Right renal cortex interstitium (tissue), 3 donors: ENCODE measurements around the gene NEK5. TPM values are rescaled to one million over a fixed set of nuclear protein-coding genes. Genes with fewer than 3 reads are reported as not detected.

Experiments
- DNase-seq, 3 donors: peaks; one replicate each; pipeline ENCODE4 v3.0.0-alpha.2; 2013; ENCODE audit warnings: low read depth in 3 of 3, low spot score in 2 of 3
- polyA plus RNA-seq, 3 donors: library from polyadenylated mRNA; unstranded; fragments of 120-200 nt; gene quantifications; one replicate each; pipeline ENCODE4 v1.2.1, GENCODE V29; 2013; ENCODE audit not compliant: insufficient read length in 3 of 3

The NEK5 gene
- polyA plus RNA-seq, 3 donors = 3.0 to 4.1 (median 3.3) TPM

DNA sequence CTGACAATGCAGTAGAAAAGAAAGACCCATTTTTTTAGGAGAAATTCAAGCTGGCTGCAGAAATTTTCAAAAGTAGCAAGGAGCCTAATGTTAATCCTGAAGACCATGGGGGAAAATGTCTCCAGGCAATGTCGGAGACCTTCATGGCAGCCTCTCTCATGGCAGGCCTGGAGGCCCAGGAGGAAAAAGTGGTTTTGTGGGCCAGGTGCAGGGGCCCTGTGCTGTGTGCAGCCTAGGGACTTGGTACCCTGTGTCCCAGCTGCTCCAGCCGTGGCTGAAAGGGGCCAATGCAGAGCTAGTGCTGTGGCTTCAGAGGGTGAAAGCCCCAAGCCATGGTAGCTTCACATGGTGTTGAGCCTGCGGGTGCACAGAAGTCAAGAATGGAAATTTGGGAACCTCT, 112.6 kb downstream of the NEK5 start:
- no peak for DNase-seq

DNA sequence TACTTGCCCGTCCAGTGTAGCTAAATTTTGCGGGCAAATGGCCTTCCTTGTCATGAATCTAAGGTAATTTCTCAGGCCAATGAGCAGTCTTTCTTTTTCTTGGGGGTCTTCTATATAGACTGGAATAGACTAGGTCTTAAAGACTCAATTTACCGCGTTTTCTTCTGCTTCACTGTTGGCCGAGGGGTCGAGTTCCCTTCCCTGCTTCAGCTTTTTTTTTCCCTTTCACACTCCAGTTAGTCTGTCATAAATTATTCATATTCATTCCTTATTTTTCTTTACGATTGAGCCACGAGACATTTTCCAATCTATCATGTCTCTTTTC, 116.4 kb downstream of the NEK5 start:
- DNase-seq = no peak

DNA sequence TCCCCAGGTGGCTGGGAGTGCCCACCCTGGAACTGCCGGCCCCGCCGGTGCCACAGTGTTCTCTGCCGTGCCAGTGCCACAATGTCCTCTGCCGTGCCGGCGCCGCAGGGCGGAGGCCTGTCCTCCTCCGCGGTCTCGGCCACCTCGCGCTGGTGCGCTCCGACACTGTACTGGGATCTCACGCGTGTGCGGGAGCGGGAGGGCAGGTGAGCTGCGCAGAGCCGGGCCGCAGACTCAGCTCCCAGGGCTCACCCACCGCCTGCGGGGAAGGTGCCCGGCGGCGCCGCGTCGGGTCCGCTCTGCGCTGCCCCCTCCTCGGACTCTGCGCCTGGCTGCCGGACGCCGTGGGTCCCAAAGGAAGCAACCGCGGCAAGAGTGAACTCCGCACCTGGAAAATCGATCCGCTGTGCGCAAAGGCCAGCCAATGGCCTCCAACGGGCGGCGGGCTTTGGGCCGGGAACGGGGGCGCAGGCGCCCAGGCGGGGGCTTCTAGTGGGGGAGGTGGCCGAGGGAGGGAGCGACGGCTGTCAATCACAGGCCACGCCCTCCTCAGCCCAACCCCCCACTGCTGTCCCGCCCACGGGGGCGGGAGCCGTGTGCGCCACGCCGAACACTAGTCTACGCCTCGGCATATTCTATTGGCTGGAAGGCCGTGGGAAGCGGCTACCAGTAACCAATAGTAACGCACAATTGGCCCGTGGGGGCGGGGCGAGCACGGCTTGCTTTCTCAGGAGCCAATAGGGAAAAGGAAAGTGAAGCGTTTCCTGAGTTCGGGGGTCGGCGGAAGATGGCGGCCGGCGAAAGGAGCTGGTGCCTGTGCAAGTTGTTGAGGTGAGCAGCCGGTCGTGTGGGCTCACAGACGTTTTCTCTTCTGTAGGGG, 117.0 kb downstream of the NEK5 start, which contains the start of gene ALG11:
TSS of gene ALG11 (plus strand) at position 767 of the 880 bp plus-strand sequence. CDS start at position 788, 21 bp downstream.
- peak; percentile 93 to 97 (median 96) for DNase-seq

DNA sequence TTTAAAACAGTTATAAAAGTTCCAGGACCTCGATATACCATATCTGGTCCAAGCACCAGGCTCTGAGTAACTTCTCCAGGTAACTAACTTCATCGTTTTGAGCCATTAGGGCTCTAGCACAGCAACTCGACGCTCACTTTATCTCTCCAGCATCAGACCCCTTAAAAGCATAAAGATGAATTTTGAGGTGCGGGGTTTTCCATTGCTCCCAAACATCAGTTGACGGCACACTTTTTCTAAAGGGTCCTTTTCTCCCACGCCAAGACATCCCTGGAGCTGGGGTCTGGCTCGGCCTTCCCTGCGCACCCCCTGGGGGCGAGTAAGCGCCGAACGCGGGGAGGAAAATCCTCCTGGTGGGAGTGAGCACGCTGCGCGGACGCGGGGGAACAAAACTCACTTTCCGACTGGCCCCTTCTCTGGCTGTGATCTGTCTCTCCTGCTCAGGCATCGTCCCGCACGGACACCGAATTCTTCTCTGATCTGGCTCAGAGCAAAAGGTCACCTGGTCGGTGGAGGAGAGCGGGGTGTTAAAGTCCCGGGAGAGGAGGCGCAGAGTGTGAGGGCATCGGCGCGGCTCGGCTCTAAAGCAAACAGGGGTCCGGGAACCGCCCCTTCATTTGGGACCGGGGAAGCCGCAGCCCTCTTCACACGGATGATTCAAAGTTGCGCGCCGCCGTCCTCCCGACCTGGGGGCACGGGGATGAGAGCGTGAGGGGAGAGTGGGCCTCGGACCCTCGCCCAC, 117.8 kb downstream of the NEK5 start, which contains the start of gene ATP7B:
TSS of gene ATP7B (minus strand) at position 561 of the 742 bp plus-strand sequence. CDS start at position 448, 113 bp downstream.
- DNase-seq = no peak

DNA sequence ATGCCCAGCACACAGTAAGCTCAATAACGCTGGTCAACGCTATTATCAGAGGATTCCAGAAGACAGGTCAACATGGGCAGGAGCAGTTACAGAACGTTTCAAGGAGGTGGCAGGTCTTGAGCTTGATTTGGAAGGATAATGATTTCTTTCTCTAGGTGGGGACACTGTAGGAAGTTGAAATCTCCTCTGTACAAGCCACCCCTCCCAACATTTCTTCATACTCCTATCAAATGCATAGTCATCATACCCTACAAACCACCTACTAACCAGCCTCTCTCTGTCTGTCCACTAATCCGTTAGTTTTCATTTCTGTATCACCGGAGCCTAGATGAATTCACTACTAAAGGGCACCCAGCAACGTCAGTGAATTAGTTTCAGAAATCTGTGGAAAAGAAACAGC, 118.9 kb downstream of the NEK5 start:
- no peak for DNase-seq

DNA sequence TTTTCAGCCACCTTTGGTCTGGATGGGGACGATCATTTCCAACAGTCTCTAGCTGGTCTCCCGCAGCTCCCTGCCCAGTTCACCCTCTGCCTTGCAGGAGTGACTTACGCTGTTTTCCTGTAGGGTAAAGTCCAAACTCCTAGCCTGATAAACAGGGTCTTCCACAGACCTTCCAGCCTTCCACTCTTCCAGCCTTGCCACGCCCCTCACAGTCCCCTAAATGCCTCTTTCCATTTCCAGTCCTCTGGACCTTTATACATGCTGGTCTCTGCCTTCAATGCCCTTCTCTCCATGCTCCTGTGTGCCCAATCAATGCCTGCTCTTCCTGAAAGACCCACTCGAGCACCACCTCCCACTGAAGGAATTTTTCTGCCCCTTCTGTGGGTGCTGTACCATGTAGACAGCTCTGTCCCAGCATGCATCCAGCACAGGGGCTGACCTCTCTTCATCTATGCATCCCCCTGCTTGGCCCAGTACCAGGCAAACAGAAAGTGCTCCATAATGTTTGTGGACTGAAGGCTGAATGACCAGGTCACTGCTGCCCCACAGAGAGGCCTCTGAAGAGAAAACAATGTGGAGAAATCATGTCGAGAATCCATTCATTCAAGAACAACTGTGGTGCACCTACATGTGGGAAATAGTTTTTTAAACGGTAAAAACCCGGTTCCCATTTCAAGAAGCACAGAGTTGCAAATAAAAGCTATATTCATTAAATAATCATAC, 122.2 kb downstream of the NEK5 start:
- DNase-seq = no peak

DNA sequence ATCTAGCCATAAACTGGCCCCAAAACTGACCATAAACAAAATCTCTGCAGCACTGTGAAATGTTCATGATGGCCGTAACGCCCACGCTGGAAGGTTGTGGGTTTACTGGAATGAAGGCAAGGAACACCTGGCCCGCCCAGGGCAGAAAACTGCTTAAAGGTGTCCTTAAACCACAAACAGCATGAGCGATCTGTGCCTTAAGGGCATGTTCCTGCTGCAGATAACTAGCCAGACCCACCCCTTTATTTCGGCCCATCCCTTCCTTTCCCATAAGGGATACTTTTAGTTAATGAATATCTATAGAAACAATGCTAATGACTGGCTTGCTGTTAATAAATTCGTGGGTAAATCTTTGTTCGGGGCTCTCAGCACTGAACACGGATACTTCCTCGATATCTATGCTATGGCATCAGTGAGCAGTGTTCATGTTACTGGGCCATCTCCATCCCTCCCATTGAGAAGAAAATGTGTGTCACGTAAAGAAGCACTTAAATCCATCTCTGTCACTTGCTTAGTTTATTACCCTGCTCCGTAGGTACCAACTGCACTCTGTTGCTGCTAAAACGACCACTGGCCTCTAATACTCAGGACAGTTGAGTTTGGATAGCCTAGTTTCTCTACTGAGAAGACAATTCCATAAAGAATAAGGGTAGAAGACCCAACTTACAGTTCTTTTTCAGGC, 122.9 kb downstream of the NEK5 start:
- DNase-seq = no peak

DNA sequence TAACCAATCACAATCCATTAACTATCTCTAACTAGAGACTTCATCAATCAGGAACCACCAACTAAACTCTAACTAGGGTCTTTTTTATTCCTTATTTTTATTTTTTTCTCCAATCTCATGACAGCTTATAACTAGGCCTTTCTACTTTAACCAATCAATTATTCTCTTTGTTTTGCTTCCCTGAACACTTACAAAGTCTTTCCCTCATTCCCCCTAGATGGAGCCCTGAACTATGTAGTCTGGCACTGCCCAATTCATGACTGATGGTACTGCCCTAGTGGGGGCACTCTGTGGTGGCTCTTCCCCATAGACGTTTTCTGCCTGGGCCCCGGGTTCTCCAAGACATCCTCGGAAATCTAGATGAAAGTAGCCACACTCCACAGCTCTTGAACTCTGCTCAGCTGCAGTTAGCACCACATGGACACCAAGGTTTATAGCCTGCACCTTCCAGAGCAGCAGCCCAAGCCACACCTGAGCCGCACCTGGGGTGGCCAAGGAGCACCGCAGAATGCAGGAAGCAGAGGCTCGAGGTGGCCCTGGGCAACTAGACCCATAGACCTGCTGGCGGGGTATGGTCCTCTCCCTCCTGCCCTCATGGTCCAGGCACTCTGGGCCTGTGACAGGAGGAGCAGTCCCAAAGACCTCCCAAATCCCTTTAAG, 124.2 kb downstream of the NEK5 start:
- no peak for DNase-seq

DNA sequence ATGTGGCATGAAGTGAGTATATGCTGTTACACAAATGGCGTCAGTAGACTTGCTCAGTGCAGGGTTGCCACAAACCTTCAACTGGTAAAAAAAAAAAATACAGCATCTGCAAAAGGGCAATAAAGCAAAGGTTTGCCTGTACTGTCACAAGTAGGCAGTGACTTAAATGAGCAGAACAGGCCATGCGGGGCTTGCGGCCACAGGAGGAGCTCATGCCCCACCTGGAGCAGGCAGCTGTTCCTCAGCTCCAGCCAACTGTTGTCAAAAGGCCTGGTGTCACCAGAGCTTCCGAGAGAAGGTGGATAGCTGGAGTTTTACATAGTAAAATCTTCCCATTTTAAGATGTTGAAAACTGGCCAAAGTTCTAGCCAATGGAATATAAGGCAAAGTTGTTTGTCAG, 125.3 kb downstream of the NEK5 start:
- DNase-seq = no peak

DNA sequence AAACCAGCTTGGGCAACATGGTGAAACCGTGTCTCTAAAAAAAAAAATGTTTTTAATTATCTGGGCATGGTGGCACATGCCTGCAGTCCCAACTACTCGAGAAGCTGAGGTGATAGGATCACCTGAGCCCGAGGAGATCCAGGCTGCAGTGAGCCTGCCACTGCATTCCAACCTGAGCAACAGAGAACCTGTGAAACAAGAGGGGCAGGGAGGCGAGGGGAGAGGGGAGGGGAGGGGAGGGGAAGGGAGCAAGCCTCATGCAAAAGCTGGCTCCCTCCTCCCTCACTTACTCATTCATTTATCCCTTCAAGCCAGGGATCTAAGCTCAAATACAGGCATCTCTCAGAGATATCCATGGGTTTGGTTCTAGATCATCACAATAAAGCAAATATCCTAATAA, 126.5 kb downstream of the NEK5 start:
- DNase-seq = no peak

DNA sequence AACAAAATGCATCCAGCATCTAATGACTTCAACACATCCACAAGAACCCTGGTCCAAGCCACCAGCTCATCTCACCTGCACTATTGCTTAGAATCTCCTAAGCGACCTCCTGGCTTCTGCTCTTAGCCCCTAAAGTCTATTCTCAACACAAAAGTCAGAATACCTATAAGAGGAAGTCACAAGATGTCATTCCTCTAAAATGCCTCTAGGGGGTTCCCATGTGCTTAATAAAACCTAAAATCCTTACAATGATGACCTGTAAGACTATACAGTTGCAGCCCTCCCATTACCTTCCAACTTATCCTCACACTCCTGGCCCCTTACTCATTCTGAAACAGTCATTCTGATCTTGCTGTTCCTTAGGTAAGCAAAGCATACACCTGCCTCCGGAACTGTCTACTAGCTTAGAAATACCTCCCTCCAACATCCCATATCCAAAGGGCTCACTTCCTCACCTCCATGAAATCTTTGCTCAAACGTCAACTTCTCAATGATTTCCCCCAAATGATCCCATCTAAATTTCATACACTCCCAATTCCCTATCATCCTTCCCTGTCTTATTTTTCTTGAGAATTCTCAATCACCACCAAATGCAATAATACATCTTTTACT, 127.6 kb downstream of the NEK5 start:
- DNase-seq = no peak

DNA sequence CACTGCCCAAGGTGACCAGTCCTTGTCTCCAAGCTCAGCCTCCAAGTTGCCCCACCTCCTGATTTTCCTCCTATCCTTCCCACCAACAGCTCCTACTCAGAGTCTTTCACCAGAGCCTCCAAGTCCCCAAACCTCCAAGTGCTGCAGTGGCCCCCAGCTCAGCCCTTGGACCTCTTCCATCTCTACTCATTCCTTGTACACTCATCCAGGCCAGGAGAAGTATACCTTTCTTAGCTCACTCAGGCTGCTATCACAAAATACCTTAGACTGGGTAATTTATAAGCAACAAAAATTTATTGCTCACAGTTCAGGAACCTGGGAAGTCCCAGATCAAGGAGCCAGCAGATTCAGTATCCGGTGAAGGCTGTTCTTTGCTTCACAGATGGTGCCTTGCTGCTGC, 129.0 kb downstream of the NEK5 start:
- DNase-seq = no peak

DNA sequence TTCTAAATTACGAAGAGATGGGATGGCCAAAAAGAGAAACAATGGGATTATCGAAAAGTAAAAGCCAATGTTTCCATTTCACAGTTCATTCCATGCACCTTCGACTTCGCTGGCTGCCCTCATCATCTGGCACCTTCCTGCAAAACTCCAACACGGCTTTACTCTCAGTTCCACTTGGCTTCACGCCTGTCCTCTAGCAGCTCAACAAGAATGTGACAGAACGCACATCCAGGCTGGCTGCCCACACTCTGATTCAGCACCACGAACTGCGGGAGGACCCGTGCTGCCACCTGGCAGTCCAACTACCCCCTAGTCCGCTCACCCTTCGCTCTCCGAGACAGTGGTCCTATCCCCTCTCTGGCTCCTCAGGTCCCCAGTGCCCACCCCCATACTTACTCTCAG, 129.4 kb downstream of the NEK5 start:
- DNase-seq = no peak

DNA sequence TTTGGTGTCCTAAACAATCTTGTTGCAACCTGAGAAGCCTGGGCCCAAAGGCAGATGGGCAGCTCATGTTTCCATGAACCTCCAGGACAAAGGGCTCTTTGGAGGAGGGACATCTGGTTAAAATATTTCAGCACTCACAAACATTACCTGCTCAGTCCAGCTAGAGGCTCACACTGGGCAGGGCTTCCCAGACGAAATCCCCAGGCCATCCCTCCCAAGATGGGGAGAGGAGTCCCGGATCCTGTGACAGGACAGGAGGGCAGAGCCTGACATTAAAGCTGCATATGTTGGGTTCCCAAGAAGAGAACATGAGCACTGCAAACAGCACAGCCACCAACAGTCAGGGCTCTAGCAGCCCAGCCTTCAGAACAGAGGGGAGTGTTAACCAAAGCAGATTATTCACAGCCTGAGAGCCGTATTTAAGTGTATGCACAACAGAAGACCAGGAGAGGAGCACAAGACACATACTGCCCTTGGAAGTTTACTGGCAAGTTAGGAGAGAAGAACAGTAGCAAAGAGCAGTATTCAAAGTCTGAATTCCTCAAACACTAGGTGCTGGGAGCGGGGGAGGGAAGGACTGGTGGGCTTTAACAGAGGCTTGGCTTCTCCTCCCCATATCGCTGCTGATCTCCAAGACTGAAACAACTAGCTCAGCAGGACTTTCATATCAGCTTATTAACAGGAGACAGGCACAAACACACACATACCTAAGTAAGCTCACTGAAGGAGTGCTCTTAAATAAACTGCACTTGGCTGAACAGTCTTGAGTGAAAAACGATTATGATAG, 130.0 kb downstream of the NEK5 start:
- DNase-seq = no peak

DNA sequence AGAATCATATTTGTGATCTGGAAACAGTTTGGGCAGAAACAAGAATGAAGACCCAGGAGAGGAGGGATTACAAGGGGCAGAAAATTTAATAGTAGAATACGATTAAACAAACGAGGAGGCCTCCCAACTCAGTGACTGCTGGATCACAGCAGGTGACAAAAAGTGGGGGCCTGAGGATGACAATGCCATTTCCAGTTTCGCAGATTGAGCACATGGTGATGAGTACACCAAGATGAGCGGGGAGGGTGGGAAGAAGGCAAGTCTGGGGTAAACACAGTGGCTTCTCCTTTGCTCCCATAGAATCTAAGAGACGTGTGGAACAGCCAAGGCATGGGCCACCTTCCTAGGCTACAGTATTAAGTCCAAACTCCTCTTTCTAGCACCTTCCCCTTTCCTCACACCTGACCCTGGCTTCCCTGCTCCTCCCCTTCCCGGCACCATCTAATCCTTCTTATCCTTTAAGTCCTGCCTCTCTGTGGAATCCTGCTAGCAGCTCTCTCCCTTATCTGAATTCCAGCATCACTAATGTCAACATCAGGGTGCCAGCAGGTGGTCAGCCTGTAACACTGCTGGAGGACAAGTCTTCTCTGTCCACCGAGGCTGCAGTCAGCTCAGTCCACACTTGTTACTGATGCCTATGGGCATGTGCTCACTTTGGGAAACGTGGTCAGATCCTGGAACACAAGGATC, 131.1 kb downstream of the NEK5 start:
- no peak for DNase-seq

DNA sequence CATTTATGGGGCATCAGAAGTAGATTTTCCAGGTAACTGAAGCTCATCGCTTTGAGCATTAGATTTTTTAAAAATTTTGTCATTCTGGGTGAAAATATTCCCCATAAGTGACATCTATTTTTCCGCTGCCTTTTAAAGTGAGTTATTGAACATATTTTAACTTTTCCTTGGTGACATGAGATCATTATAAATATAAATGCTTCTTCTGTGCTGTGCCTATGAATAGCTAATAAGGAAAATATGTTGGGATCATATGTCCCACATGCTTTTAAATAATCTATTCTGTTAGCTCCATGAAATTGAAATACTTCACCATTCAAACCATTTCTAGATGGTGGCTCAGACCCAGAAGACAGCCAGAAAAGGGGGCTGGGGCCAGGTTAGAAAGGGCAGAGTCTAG, 131.7 kb downstream of the NEK5 start:
- no peak for DNase-seq

DNA sequence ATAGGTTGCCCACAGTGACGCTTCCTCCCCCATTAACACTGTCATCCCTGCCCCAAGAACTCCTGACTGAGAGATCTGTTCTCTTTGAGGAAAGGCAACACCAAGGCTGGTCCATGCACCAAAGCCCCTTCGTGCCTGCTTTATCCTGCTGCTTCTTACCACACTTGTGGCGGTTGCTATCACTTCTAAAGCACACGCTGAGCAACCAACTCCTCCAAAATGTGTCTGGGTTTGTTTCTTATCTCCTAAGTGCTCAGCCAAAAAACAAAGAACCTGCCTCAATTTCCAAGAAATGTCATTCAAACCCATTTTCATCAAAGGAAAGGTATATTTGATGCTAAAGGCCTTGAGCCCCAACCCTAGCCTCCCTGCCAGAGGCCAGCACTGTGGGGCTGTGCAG, 132.2 kb downstream of the NEK5 start:
- no peak for DNase-seq
